ENCODE data around the gene CACNA1I.

The CACNA1I gene

DNA sequence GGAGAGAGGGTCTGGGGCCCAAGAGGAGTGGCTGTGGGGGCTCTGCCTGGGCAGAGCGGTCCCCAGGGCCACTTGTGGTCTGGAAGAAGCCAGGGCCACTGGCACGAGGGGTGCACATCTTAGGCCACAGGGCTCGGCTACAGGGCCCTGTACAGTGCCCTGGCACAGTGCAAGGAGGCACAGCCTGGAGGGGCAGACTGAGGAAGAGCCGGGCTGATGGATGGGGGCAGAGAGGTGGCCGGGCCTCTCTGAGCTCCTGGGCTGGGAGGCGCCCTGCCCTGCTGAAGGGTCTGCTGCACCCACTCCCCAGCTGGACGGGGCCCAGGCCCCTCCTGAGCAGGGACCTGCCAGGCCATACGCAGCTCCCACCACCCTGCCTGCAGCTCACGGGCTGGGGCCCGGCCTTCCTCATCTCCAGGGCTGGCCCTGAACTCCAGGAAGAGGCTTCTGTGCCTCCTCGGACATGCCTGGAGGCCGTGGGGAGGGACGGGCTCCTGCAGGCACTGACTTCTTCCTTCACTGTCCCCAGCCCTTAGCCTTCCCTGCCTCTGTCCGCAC, 123.5 kb downstream of the CACNA1I start:
- TF ChIP-seq, protein P1, sequence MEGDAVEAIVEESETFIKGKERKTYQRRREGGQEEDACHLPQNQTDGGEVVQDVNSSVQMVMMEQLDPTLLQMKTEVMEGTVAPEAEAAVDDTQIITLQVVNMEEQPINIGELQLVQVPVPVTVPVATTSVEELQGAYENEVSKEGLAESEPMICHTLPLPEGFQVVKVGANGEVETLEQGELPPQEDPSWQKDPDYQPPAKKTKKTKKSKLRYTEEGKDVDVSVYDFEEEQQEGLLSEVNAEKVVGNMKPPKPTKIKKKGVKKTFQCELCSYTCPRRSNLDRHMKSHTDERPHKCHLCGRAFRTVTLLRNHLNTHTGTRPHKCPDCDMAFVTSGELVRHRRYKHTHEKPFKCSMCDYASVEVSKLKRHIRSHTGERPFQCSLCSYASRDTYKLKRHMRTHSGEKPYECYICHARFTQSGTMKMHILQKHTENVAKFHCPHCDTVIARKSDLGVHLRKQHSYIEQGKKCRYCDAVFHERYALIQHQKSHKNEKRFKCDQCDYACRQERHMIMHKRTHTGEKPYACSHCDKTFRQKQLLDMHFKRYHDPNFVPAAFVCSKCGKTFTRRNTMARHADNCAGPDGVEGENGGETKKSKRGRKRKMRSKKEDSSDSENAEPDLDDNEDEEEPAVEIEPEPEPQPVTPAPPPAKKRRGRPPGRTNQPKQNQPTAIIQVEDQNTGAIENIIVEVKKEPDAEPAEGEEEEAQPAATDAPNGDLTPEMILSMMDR (IDR thresholded peaks at IDR 0.05) = no peak
- Mint-ChIP-seq H3K27ac (no peak overlapping the region), H3K4me3 (no peak overlapping the region), H3K9me3 (no peaks in the 10 kb centered on the region), H3K4me1 (peaks cover 85% of the 10 kb centered on the region), H3K27me3 (ENCODE audit: low read depth, poor library complexity) (peaks cover 7% of the 10 kb centered on the region), H3K36me3 (ENCODE audit: low read depth) (no peaks in the 10 kb centered on the region)
- DNase-seq = no peak

DNA sequence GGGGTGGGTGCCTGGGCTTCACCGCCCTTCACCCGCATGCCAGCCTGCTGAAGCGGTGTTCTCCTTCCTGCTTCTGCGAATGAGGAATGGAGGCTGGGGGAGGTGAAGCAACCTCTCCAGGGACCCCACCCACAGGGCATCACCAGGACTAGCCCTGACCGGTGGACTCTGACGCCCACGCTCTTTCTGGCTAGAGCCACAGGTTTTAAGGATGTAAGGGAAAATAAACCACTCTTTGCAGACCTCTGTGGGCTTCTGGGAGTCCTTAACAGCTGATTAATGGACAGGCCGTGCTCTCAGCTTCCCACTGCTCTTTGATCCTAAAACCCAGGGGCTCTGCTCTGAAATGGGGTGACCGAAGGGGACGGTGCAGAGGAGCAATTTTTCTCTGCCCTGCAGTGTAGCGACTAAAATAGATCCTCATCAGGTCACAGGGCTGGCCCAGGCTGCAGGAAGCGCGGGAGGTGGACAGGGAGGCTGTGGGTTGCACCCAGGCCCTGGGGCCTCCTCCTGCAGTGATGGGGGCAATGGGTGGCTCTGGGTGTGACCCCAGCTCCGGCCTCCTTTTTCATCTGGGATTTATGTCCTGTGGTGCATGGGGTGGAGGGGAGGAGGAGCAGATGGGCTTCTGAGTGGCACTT, 127.4 kb downstream of the CACNA1I start:
- no peak for DNase-seq

DNA sequence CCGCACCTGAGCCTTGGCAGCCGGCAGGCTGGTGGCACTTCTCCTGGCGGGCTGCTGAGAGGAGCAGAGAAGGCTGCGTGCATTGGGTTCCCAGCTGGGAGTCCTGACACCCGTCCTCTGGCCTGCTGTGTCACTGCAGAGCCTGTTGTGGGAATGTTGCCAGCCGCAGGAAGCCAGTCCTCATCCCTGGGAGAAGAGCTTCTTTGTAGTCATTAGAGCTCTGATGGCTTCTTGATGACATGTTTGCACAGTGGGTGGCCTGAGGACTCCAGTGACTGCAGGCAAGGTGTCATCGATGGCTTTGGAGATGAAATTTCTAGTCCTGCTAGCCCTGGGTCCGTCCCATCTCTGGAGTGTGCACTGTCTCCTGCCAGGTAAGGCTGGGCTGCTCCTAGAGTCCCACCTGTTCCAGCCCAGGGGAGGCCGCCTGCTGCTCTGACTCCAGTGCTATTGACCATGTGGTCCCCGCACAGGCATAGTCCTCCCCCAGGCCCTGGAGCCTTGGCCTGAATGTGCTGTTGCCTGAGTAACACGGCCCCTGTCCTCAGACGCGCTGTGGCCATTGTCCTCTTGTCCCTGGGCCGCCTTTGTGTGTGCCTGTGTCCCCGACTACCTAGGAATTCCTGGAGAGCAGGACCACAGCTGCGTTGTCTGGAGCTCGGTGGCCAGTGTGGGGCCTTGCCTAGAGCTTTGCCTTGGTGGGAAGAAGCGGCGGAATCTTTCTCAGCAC, 129.2 kb downstream of the CACNA1I start:
- Mint-ChIP-seq H3K27ac (no peak overlapping the region), H3K27me3 (ENCODE audit: low read depth, poor library complexity) (peaks cover 8% of the 10 kb centered on the region), H3K4me3 (no peak overlapping the region), H3K4me1 (peaks cover 84% of the 10 kb centered on the region), H3K36me3 (ENCODE audit: low read depth) (no peaks in the 10 kb centered on the region), H3K9me3 (no peaks in the 10 kb centered on the region)
- TF ChIP-seq, protein P1 (IDR thresholded peaks at IDR 0.05) = no peak
- no peak for DNase-seq

More for the DNA sequence above, 127.4 kb downstream of the CACNA1I start:
- no peaks in the 10 kb centered on the region for H3K9me3 Mint-ChIP-seq
- H3K27me3 Mint-ChIP-seq (ENCODE audit: low read depth, poor library complexity) = peaks cover 12% of the 10 kb centered on the region
- no peaks in the 10 kb centered on the region for H3K36me3 Mint-ChIP-seq (ENCODE audit: low read depth)
- no peak overlapping the region for H3K27ac Mint-ChIP-seq
- H3K4me3 Mint-ChIP-seq = no peak overlapping the region
- TF ChIP-seq, protein P1 (IDR thresholded peaks at IDR 0.05) = no peak
- peaks cover 86% of the 10 kb centered on the region for H3K4me1 Mint-ChIP-seq

DNA sequence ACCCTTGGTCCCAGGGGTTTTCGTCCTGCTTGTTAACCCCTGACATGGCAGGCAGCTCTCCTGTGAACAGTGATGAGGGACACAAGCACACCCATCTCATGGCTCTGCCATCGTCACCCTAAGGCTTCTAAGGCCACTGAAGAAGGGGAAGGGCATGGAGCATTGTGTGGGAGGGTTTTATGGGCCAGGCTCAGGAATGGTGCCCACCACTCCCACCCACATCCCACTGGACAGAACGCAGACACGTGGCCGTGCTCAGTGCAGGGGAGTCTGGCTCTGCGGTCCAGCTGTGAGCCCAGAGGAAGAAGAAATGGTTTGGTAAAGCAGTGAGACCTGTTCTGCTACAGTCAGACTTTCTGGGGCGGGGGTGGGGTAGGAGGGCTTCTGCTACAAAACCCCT, 130.0 kb downstream of the CACNA1I start:
- H3K4me1 Mint-ChIP-seq = peaks cover 86% of the 10 kb centered on the region
- peaks cover 8% of the 10 kb centered on the region for H3K27me3 Mint-ChIP-seq (ENCODE audit: low read depth, poor library complexity)
- no peak overlapping the region for H3K4me3 Mint-ChIP-seq
- no peak overlapping the region for H3K27ac Mint-ChIP-seq
- H3K36me3 Mint-ChIP-seq (ENCODE audit: low read depth) = no peaks in the 10 kb centered on the region
- no peak for DNase-seq
- no peaks in the 10 kb centered on the region for H3K9me3 Mint-ChIP-seq
- TF ChIP-seq, protein P1 (IDR thresholded peaks at IDR 0.05) = no peak

DNA sequence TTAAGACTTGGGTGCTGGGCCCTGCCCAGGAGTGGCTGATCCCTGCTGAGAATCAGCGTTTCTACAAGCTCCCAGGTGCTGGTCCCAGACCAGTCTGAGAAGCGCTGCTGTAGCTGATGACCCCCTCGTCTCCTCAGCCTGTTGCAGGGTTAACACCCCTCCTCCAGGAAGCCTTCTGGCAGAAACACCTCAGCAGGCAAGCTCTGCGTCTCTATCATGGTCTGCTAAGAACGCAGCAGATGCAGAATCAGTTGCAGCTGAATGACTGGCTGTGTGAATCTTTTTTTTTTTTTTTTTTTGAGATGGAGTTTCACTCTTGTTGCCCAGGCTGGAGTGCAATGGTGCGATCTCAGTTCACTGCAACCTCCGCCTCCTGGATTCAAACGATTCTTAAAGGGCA, 132.5 kb downstream of the CACNA1I start:
- Mint-ChIP-seq H3K27me3 (ENCODE audit: low read depth, poor library complexity) (peaks cover 8% of the 10 kb centered on the region), H3K36me3 (ENCODE audit: low read depth) (no peaks in the 10 kb centered on the region), H3K4me3 (no peak overlapping the region), H3K9me3 (no peaks in the 10 kb centered on the region), H3K4me1 (peaks cover 88% of the 10 kb centered on the region), H3K27ac (peak overlapping the region; percentile 13)
- TF ChIP-seq, protein P1 (IDR thresholded peaks at IDR 0.05) = no peak
- DNase-seq = no peak
